Measurements from ENCODE around the gene RAD51B. TPM values are rescaled to one million over a fixed set of nuclear protein-coding genes. Genes with fewer than 3 reads are reported as not detected.

Gene RAD51B
- total RNA-seq, 1 experiment from 2014 or later = 16.7 TPM

- no peak overlapping the region for H3K9ac ChIP-seq (ENCODE audit: extremely low read depth, insufficient read length, low read length)
- peaks cover 4% of the 10 kb centered on the region; the same call in 1 of the 2 replicates for H3K4me1 ChIP-seq (ENCODE audit: insufficient read depth, low read length)
- Mint-ChIP-seq H3K27ac (no peak overlapping the region), H3K4me1 (peaks cover 21 to 30% of the 10 kb centered on the region in 2 experiments), H3K4me3 (no peak overlapping the region), H3K36me3 (ENCODE audit: insufficient read depth in 1 of 3, low read depth in 3 of 3) (no peaks in the 10 kb centered on the region; a peak in 1 of 7 replicates), H3K9me3 (no peaks in the 10 kb centered on the region; a peak in 1 of 5 replicates), H3K27me3 (ENCODE audit: low read depth) (peaks cover 5% of the 10 kb centered on the region; the same call in 1 of the 2 replicates)
- H2AFZ ChIP-seq (ENCODE audit: low read length) = no peak overlapping the region
- H3K56ac ChIP-seq (ENCODE audit: insufficient read length, low read depth, low read length) = no peak overlapping the region
- H3K79me1 ChIP-seq (ENCODE audit: insufficient read depth, low read depth, low read length, poor library complexity, severe bottlenecking) = no peaks in the 10 kb centered on the region
- no peak overlapping the region for H4K8ac ChIP-seq (replicated peaks; ENCODE audit: insufficient read length, low read depth, low read length)
- DNase-seq = no peak
- no peak overlapping the region for H2BK15ac ChIP-seq (ENCODE audit: low read depth, low read length)
- no peak overlapping the region for H3K4me2 ChIP-seq (ENCODE audit: insufficient read depth, insufficient read length, low read length)
- H3K4ac ChIP-seq (ENCODE audit: low read depth, low read length) = no peak overlapping the region
- no peaks in the 10 kb centered on the region for H4K20me1 ChIP-seq (ENCODE audit: control insufficient read depth, insufficient read depth, insufficient read length)
- no peak overlapping the region for H4K91ac ChIP-seq (ENCODE audit: insufficient read length, low read depth, low read length)
- H2BK12ac ChIP-seq (ENCODE audit: insufficient read length, low read depth, low read length) = no peak overlapping the region
- no peak overlapping the region for H3K23ac ChIP-seq (ENCODE audit: insufficient read length, low read depth, low read length)
- H3K14ac ChIP-seq (ENCODE audit: insufficient read depth, low read length) = no peak overlapping the region
- no peaks in the 10 kb centered on the region for H3K9me3 ChIP-seq (ENCODE audit: control insufficient read depth, low read depth, low read length)
- H3K79me2 ChIP-seq (ENCODE audit: insufficient read depth, low read length) = no peaks in the 10 kb centered on the region
- WGBS (ENCODE audit: extremely low coverage, insufficient read length, low lambda C conversion rate) = no CpG with 5 or more reads among the region's 1 CpG
- no peak overlapping the region for H3K27ac ChIP-seq (ENCODE audit: insufficient read length, low read depth, low read length)
- H4K5ac ChIP-seq (ENCODE audit: insufficient read length, low read depth, low read length) = no peak overlapping the region
- no peak overlapping the region for H2AK5ac ChIP-seq (ENCODE audit: insufficient read length, low read length)
- no peaks in the 10 kb centered on the region for H3K27me3 ChIP-seq (ENCODE audit: insufficient read depth, low read length)
- no peaks in the 10 kb centered on the region for H3K23me2 ChIP-seq (ENCODE audit: insufficient read length, low read depth, low read length, poor library complexity, severe bottlenecking)
- TF ChIP-seq CTCF (conservative IDR thresholded peaks at IDR 0.05) = no peak
- no peak overlapping the region for H2BK120ac ChIP-seq (ENCODE audit: low read depth, low read length, poor library complexity, severe bottlenecking)
- H3T11ph ChIP-seq (ENCODE audit: low read length) = no peak overlapping the region
- H2BK5ac ChIP-seq (ENCODE audit: insufficient read length, low read length) = no peak overlapping the region
- no peak overlapping the region for H3K18ac ChIP-seq (ENCODE audit: insufficient read length, low read depth, low read length)
- H2BK20ac ChIP-seq (ENCODE audit: low read depth, low read length, poor library complexity, severe bottlenecking) = no peak overlapping the region
Measured at GRCh38 chr14:68761391-68761790, 941.8 kb downstream of the RAD51B start.
